Natural killer cell treated with Interleukin-12 subunit alpha and Interleukin-12 subunit beta and Interleukin-15 and Interleukin-18, amount 100 ng/mL, for 72 hours (primary cell): ENCODE results near the gene SMIM44. TPM values are rescaled to one million over a fixed set of nuclear protein-coding genes. Genes with fewer than 3 reads are reported as not detected.
"Not testable (repeated sequence)": the region's sequence is repeated elsewhere in the genome, so short reads cannot be mapped to it uniquely, and the experiment has no call there.

ENCODE experiments used
- ATAC-seq, 2 donors: fragments of 150-1000 bp; cut with Tn5 transposase in 1 of 2; sonication (Bioruptor Pico), chemical (Tn5 transposase) in 1 of 2; 2 replicates each; pipeline ENCODE4 v1.10.0; 2021
- DNase-seq: peaks from one replicate; pipeline ENCODE4 v3.0.0; 2022; ENCODE audit warnings: low spot score
- H3K27ac Mint-ChIP-seq, 2 donors: 1 replicate in 1 of 2; 2 replicates in 1 of 2; pipeline ENCODE4 v1.8.0; 2022; ENCODE audit warnings: mixed read lengths in 2 of 2, mild to moderate bottlenecking in 1 of 2, moderate library complexity in 1 of 2
- H3K27me3 Mint-ChIP-seq, 2 donors: 1 replicate in 1 of 2; 2 replicates in 1 of 2; pipeline ENCODE4 v1.8.0; 2022; ENCODE audit warnings: mixed read lengths in 2 of 2
- H3K36me3 Mint-ChIP-seq: one replicate; pipeline ENCODE4 v1.8.0; 2022; ENCODE audit warnings: mixed read lengths
- H3K4me1 Mint-ChIP-seq, 2 donors: 1 replicate in 1 of 2; 2 replicates in 1 of 2; pipeline ENCODE4 v1.8.0; 2022; ENCODE audit warnings: low read depth in 2 of 2, mixed read lengths in 2 of 2, mild to moderate bottlenecking in 1 of 2
- H3K4me3 Mint-ChIP-seq: one replicate; pipeline ENCODE4 v1.8.0; 2022; ENCODE audit warnings: mixed read lengths
- H3K9me3 Mint-ChIP-seq: 2 replicates; pipeline ENCODE4 v1.8.0; 2022; ENCODE audit warnings: mixed read lengths
- total RNA-seq, 2 donors: library from RNA; stranded (reverse); gene quantifications; one replicate each; pipeline ENCODE4 v1.2.3, GENCODE V29; 2022

The SMIM44 gene
- total RNA-seq, 2 donors from 2014 or later = not detected

GRCh38 chr19:3446657-3447056 lies 36.6 kb downstream of the SMIM44 start:
- not testable (repeated sequence) for H3K27ac Mint-ChIP-seq, DNase-seq, ATAC-seq, H3K4me3 Mint-ChIP-seq, H3K9me3 Mint-ChIP-seq, H3K27me3 Mint-ChIP-seq, H3K36me3 Mint-ChIP-seq
- peaks cover 6 to 14% of the 10 kb centered on the region in 2 donors for H3K4me1 Mint-ChIP-seq

DNA sequence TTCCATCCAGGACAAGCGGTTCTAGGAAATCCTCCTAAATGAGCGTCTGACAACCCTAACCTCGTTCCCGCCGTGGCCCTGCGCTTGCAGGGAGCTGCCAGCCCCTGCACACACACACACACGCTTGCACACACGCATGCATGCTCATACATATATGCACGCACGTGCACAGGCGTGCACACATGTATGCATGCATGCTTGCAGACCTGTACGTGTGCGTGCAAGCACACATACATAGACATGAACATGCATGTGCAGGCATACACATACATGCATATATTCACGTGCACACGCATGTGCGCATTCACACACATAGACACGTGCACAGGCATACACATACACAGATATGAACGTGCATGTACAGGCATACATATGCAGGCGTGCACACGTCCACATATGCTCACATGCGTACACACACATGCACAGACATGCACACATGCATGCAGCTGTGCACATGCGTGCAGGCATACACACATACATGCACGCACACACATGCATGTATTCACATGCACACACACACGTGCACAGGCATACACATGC lies 38.5 kb downstream of the SMIM44 start:
- Mint-ChIP-seq H3K4me1 (peaks cover 6 to 11% of the 10 kb centered on the region in 2 donors), H3K27ac (no peak overlapping the region), H3K36me3 (no peaks in the 10 kb centered on the region), H3K27me3 (no peaks in the 10 kb centered on the region), H3K4me3 (no peak overlapping the region), H3K9me3 (no peaks in the 10 kb centered on the region)
- DNase-seq (no peak), ATAC-seq (no peak)

DNA sequence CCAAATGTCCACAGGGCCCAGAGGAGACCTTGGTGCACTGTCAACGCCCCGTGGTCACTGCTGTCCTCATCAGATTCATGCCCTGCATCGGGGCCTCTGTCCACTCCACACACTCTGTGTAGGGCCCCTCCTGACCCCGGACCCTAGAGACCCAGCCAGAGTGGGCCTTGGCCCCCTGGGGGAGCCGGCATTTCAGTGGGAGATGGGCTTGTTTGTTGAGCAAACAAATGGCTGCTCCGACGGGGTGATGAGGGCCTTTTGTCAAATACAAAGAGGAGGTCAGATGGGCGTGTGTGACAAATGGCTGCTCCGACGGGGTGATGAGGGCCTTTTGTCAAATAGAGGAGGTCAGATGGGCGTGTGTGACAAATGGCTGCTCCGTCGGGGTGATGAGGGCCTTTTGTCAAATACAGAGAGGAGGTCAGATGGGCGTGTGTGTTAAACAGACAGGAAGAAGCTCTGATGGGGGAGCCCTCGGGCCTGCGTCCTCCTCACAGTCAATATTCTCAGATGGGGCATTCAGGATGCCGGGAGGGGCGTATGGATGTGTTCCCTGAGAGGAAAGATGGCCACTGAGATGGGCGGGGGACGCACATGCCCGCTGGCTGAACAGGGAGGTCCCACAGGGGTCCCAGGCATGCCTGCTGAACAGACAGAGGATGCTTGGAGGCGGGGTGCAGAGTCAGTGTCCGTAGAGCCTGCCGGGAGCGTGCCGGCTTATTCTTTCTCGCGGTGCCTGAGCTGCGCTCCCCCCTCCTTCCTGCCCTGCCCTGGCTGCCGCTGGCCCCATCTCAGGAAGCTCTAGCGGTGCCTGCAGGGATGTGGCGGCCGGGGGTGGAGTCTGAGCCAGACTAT lies 39.2 kb downstream of the SMIM44 start:
- Mint-ChIP-seq H3K4me1 (peaks cover 6 to 11% of the 10 kb centered on the region in 2 donors), H3K9me3 (no peaks in the 10 kb centered on the region), H3K36me3 (no peaks in the 10 kb centered on the region), H3K4me3 (no peak overlapping the region), H3K27me3 (no peaks in the 10 kb centered on the region), H3K27ac (peak overlapping the region in 1 of 2 donors; percentile 63)
- DNase-seq = no peak
- no peak for ATAC-seq

DNA sequence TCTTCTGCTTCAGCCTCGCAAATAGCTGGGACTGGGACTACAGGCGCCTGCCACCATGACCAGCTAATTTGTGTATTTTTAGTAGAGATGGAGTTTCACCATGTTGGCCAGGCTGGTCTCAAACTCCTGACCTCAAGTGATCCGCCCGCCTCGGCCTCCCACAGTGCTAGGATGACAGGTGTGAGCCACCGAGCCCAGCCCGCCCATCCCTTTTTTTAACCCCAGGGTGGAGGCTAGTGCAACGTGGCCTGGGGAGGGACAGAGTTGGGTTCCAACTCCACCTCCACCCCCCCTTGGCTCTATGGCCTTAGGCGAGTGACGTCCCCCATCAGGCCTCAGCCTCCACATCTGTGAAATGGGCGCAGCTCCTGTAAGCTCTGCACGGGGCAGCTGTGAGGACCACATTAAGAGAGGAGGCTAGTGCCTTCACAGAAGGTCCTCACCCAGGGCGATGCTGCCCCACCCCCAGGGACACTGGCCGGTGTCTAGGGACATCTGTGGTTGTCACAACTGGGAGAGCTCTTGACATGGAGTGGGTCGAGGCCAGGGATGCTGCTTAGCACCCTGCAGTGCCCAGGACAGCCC lies 40.7 kb downstream of the SMIM44 start:
- DNase-seq = no peak
- Mint-ChIP-seq H3K4me3 (no peak overlapping the region), H3K27ac (no peak overlapping the region), H3K4me1 (peaks cover 6 to 11% of the 10 kb centered on the region in 2 donors), H3K9me3 (no peaks in the 10 kb centered on the region), H3K36me3 (no peaks in the 10 kb centered on the region), H3K27me3 (no peaks in the 10 kb centered on the region)
- no peak for ATAC-seq

GRCh38 chr19:3441986-3442329 lies 41.3 kb downstream of the SMIM44 start:
- Mint-ChIP-seq H3K27me3 (no peaks in the 10 kb centered on the region), H3K9me3 (no peaks in the 10 kb centered on the region), H3K27ac (no peak overlapping the region), H3K36me3 (no peaks in the 10 kb centered on the region), H3K4me1 (peaks cover 6 to 11% of the 10 kb centered on the region in 2 donors), H3K4me3 (no peak overlapping the region)
- DNase-seq = no peak
- no peak for ATAC-seq

- Mint-ChIP-seq H3K9me3 (no peaks in the 10 kb centered on the region), H3K27me3 (no peaks in the 10 kb centered on the region), H3K36me3 (no peaks in the 10 kb centered on the region), H3K4me3 (no peak overlapping the region), H3K4me1 (peaks cover 6 to 11% of the 10 kb centered on the region in 2 donors), H3K27ac (no peak overlapping the region)
- no peak for DNase-seq
- no peak for ATAC-seq
Observed at GRCh38 chr19:3441089-3441985, 41.9 kb downstream of the SMIM44 start.

GRCh38 chr19:3440082-3440481 lies 43.2 kb downstream of the SMIM44 start:
- no peaks in the 10 kb centered on the region for H3K27me3 Mint-ChIP-seq
- H3K27ac Mint-ChIP-seq = no peak overlapping the region
- peak in 1 of 2 donors; percentile 37 for ATAC-seq
- H3K4me1 Mint-ChIP-seq = peaks cover 13 to 17% of the 10 kb centered on the region in 2 donors
- no peaks in the 10 kb centered on the region for H3K9me3 Mint-ChIP-seq
- DNase-seq = peak; percentile 73
- no peak overlapping the region for H3K4me3 Mint-ChIP-seq
- H3K36me3 Mint-ChIP-seq = no peaks in the 10 kb centered on the region

DNA sequence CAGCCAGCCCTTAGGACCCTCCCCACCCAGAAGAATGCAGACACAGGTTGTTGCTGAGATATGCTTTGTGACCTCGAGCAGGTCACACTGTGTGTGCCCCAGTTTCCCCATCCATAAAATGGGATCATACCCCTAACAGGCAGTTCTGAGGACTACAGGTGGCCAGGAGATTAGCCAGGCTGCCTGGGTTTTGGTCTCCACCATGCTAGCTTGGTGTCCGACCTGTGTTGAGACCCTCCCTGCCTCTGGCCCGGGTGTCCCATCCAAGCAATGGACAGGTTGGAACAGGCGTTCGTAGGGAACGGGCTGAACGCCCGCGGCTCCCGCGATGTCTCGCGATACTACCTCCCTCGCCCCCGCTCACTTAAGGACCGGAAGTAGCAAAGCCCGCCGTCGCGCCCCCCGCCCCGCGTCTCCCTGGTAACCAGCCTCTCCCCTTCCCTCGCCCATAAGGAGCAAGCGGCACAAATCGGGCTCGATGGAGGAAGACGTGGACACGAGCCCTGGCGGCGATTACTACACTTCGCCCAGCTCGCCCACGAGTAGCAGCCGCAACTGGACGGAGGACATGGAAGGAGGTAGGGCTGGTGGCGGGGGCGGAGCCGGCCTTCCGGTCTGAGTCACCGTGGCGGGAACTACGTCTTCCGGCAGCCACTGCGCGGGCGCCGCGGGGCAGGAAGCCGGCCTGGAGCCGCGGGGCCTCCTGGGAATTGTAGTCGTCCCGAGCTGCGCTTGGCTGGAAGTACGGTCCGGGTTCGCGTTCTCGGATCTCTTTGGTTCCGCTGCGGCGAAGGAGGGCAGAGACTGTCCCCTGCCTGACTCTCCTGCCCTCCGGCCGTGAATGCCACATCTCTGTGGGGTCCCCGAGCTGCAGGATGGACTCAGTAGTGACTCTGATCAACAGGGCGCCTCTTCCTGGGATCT lies 48.3 kb downstream of the SMIM44 start:
- ATAC-seq = peak; percentile 97 to 98

GRCh38 chr19:3433805-3434540 lies 49.3 kb downstream of the SMIM44 start:
- H3K36me3 Mint-ChIP-seq = no peaks in the 10 kb centered on the region
- ATAC-seq (no peak), DNase-seq (no peak)
- H3K4me1 Mint-ChIP-seq = peaks cover 18 to 19% of the 10 kb centered on the region in 2 donors
- peak overlapping the region; percentile 89 for H3K4me3 Mint-ChIP-seq
- H3K9me3 Mint-ChIP-seq = no peaks in the 10 kb centered on the region
- H3K27me3 Mint-ChIP-seq = no peaks in the 10 kb centered on the region
- peak overlapping the region; percentile 94 to 97 for H3K27ac Mint-ChIP-seq

More for the DNA sequence above, 48.3 kb downstream of the SMIM44 start:
- DNase-seq = peak; percentile 98
- Mint-ChIP-seq H3K4me3 (peak overlapping the region; percentile 89), H3K27ac (peak overlapping the region; percentile 94 to 97), H3K4me1 (peaks cover 18 to 19% of the 10 kb centered on the region in 2 donors), H3K27me3 (no peaks in the 10 kb centered on the region), H3K36me3 (no peaks in the 10 kb centered on the region), H3K9me3 (no peaks in the 10 kb centered on the region)

- H3K4me1 Mint-ChIP-seq = peaks cover 18 to 20% of the 10 kb centered on the region in 2 donors
- no peaks in the 10 kb centered on the region for H3K36me3 Mint-ChIP-seq
- no peaks in the 10 kb centered on the region for H3K27me3 Mint-ChIP-seq
- ATAC-seq (no peak), DNase-seq (no peak)
- H3K27ac Mint-ChIP-seq = peak overlapping the region in 1 of 2 donors; percentile 97
- H3K9me3 Mint-ChIP-seq = no peaks in the 10 kb centered on the region
- no peak overlapping the region for H3K4me3 Mint-ChIP-seq
Observed at GRCh38 chr19:3433313-3433712, 49.9 kb downstream of the SMIM44 start.
